Activated T-cell treated with anti-CD3 and anti-CD28 coated beads, Interleukin-2, amount 50 U/mL, for 4 hours (primary cell): Measurements from ENCODE around the gene ORAI3. TPM values are rescaled to one million over a fixed set of nuclear protein-coding genes. Genes with fewer than 3 reads are reported as not detected.

Experiments
- ATAC-seq, 2 donors: fragments of 200-7000 bp; cut with Tn5 transposase; one replicate each; pipeline ENCODE4 v1.10.0; 2021
- DNase-seq: peaks from one replicate; pipeline ENCODE4 v3.0.0-alpha.2; 2020
- H3K27me3 Mint-ChIP-seq: one replicate; pipeline ENCODE4 v1.8.0; 2021; ENCODE audit warnings: low read depth, mixed read lengths
- H3K36me3 Mint-ChIP-seq: one replicate; pipeline ENCODE4 v1.8.0; 2022; ENCODE audit warnings: mixed read lengths; ENCODE audit not compliant: insufficient read depth
- H3K4me1 Mint-ChIP-seq: one replicate; pipeline ENCODE4 v1.8.0; 2021; ENCODE audit warnings: low read depth, mixed read lengths
- H3K4me3 Mint-ChIP-seq: one replicate; pipeline ENCODE4 v1.8.0; 2021; ENCODE audit warnings: mild to moderate bottlenecking, moderate library complexity, mixed read lengths
- H3K9me3 Mint-ChIP-seq: one replicate; pipeline ENCODE4 v1.8.0; 2021; ENCODE audit warnings: mixed read lengths
- total RNA-seq, 3 donors: library from RNA; stranded (reverse); gene quantifications; one replicate each; pipeline ENCODE4 v1.2.1, GENCODE V29; 2021

Gene ORAI3
- total RNA-seq, 3 donors from 2014 or later: 1.5 to 3.3 (median 2.8) TPM

- H3K4me1 Mint-ChIP-seq: peaks cover 17% of the 10 kb centered on the region
- H3K27me3 Mint-ChIP-seq: no peaks in the 10 kb centered on the region
- H3K4me3 Mint-ChIP-seq: peak overlapping the region; percentile 82
- H3K9me3 Mint-ChIP-seq: no peaks in the 10 kb centered on the region
- H3K36me3 Mint-ChIP-seq: peaks cover 7% of the 10 kb centered on the region
- DNase-seq (no peak), ATAC-seq (peak; percentile 27 to 44)
Measured at GRCh38 chr16:30949650-30950515, 1.0 kb downstream of the ORAI3 start.

GRCh38 chr16:30950516-30951065 is 1.7 kb downstream of the ORAI3 start:
- Mint-ChIP-seq H3K36me3 (peaks cover 7% of the 10 kb centered on the region), H3K9me3 (no peaks in the 10 kb centered on the region), H3K27me3 (no peaks in the 10 kb centered on the region), H3K4me3 (peak overlapping the region; percentile 82), H3K4me1 (peaks cover 17% of the 10 kb centered on the region)
- no peak for DNase-seq
- no peak for ATAC-seq

- H3K4me3 Mint-ChIP-seq: no peak overlapping the region
Measured at GRCh38 chr16:30951193-30951592, 2.3 kb downstream of the ORAI3 start.

GRCh38 chr16:30951750-30952149 is 2.9 kb downstream of the ORAI3 start:
- H3K4me1 Mint-ChIP-seq: peaks cover 17% of the 10 kb centered on the region
- ATAC-seq (no peak), DNase-seq (no peak)
- no peaks in the 10 kb centered on the region for H3K9me3 Mint-ChIP-seq
- H3K4me3 Mint-ChIP-seq: no peak overlapping the region
- no peaks in the 10 kb centered on the region for H3K27me3 Mint-ChIP-seq
- H3K36me3 Mint-ChIP-seq: no peaks in the 10 kb centered on the region

More at GRCh38 chr16:30951193-30951592, 2.3 kb downstream of the ORAI3 start:
- Mint-ChIP-seq H3K9me3 (no peaks in the 10 kb centered on the region), H3K4me1 (peaks cover 17% of the 10 kb centered on the region), H3K27me3 (no peaks in the 10 kb centered on the region), H3K36me3 (peaks cover 3% of the 10 kb centered on the region)
- no peak for ATAC-seq
- no peak for DNase-seq

GRCh38 chr16:30953111-30953510 is 4.2 kb downstream of the ORAI3 start:
- no peaks in the 10 kb centered on the region for H3K27me3 Mint-ChIP-seq
- H3K9me3 Mint-ChIP-seq: no peaks in the 10 kb centered on the region
- no peak overlapping the region for H3K4me3 Mint-ChIP-seq
- peaks cover 17% of the 10 kb centered on the region for H3K4me1 Mint-ChIP-seq
- H3K36me3 Mint-ChIP-seq: no peaks in the 10 kb centered on the region
- DNase-seq: no peak
- no peak for ATAC-seq

- no peaks in the 10 kb centered on the region for H3K27me3 Mint-ChIP-seq
- H3K9me3 Mint-ChIP-seq: no peaks in the 10 kb centered on the region
Measured at GRCh38 chr16:30953511-30954124, 4.8 kb downstream of the ORAI3 start.

GRCh38 chr16:30954993-30955392 is 6.1 kb downstream of the ORAI3 start:
- Mint-ChIP-seq H3K4me3 (no peak overlapping the region), H3K27me3 (no peaks in the 10 kb centered on the region), H3K36me3 (peaks cover 8% of the 10 kb centered on the region), H3K4me1 (peaks cover 27% of the 10 kb centered on the region), H3K9me3 (no peaks in the 10 kb centered on the region)
- no peak for DNase-seq
- no peak for ATAC-seq

More at GRCh38 chr16:30953511-30954124, 4.8 kb downstream of the ORAI3 start:
- no peaks in the 10 kb centered on the region for H3K36me3 Mint-ChIP-seq
- no peak for ATAC-seq
- peaks cover 20% of the 10 kb centered on the region for H3K4me1 Mint-ChIP-seq
- no peak overlapping the region for H3K4me3 Mint-ChIP-seq
- DNase-seq: peak; percentile 53

GRCh38 chr16:30956601-30957455 is 8.0 kb downstream of the ORAI3 start:
- Mint-ChIP-seq H3K9me3 (no peaks in the 10 kb centered on the region), H3K36me3 (peaks cover 19% of the 10 kb centered on the region), H3K4me3 (peak overlapping the region; percentile 93), H3K27me3 (no peaks in the 10 kb centered on the region), H3K4me1 (peaks cover 24% of the 10 kb centered on the region)
- ATAC-seq (peak; percentile 71 to 76), DNase-seq (peak; percentile 92)

GRCh38 chr16:30957456-30958174 is 8.7 kb downstream of the ORAI3 start, which contains the start of gene SETD1A:
Gene SETD1A (plus strand): TSS chr16:30957754. CDS start chr16:30958732, 978 bp downstream.
- no peaks in the 10 kb centered on the region for H3K27me3 Mint-ChIP-seq
- H3K4me3 Mint-ChIP-seq: peak within 1 kb of the TSS; percentile 95
- H3K4me1 Mint-ChIP-seq: peaks cover 27% of the 10 kb centered on the region
- peak; percentile 86 to 88 for ATAC-seq
- peak; percentile 96 for DNase-seq
- H3K9me3 Mint-ChIP-seq: no peaks in the 10 kb centered on the region
- peaks cover 23% of the 10 kb centered on the region for H3K36me3 Mint-ChIP-seq

- Mint-ChIP-seq H3K27me3 (no peaks in the 10 kb centered on the region), H3K4me1 (peaks cover 29% of the 10 kb centered on the region), H3K36me3 (peaks cover 29% of the 10 kb centered on the region), H3K4me3 (peak overlapping the region; percentile 95), H3K9me3 (no peaks in the 10 kb centered on the region)
- peak; percentile 29 to 49 for ATAC-seq
- DNase-seq: no peak
Measured at GRCh38 chr16:30958175-30959079, 9.6 kb downstream of the ORAI3 start.

- peaks cover 42% of the 10 kb centered on the region for H3K36me3 Mint-ChIP-seq
Measured at GRCh38 chr16:30961384-30961783, 12.5 kb downstream of the ORAI3 start.

GRCh38 chr16:30963925-30964511 is 15.2 kb downstream of the ORAI3 start:
- peaks cover 53% of the 10 kb centered on the region for H3K36me3 Mint-ChIP-seq
- DNase-seq: no peak
- no peaks in the 10 kb centered on the region for H3K9me3 Mint-ChIP-seq
- peaks cover 19% of the 10 kb centered on the region for H3K4me1 Mint-ChIP-seq
- no peaks in the 10 kb centered on the region for H3K27me3 Mint-ChIP-seq
- no peak overlapping the region for H3K4me3 Mint-ChIP-seq
- ATAC-seq: no peak

More at GRCh38 chr16:30961384-30961783, 12.5 kb downstream of the ORAI3 start:
- Mint-ChIP-seq H3K4me3 (no peak overlapping the region), H3K9me3 (no peaks in the 10 kb centered on the region), H3K27me3 (no peaks in the 10 kb centered on the region), H3K4me1 (peaks cover 26% of the 10 kb centered on the region)
- ATAC-seq: no peak
- no peak for DNase-seq
